ENCODE data around the gene TMEM39B. TPM values are rescaled to one million over a fixed set of nuclear protein-coding genes. Genes with fewer than 3 reads are reported as not detected.

TMEM39B gene
- total RNA-seq, 1 experiment from 2014 or later = 22.8 TPM

- no peaks in the 10 kb centered on the region for H3K9me2 ChIP-seq (ENCODE audit: insufficient read depth)
- BruUV-seq (replicated peaks) = no TSS peak
- no peak overlapping the region for H3K4me3 ChIP-seq (replicated peaks in 1 of 2; ENCODE audit: low read depth in 1 of 2, low read length in 2 of 2)
- H4K20me1 ChIP-seq (ENCODE audit: insufficient read depth) = no peaks in the 10 kb centered on the region
- no peak overlapping the region for H3K9ac ChIP-seq (ENCODE audit: low read length)
- POLR2A ChIA-PET = interaction anchor here (0.9 to 1.0 kb wide), 2 partner anchors 10 to 18 kb away, joined by 3 read pairs; no protein-coding TSS in a partner anchor
- no peaks in the 10 kb centered on the region for H3K9me3 ChIP-seq (ENCODE audit: control insufficient read depth in 1 of 2, insufficient read depth in 1 of 2, low read depth in 1 of 2, low read length in 2 of 2)
- H3K36me3 ChIP-seq (ENCODE audit: control insufficient read depth in 1 of 2, insufficient read depth in 2 of 2, low read length in 2 of 2) = no peaks in the 10 kb centered on the region
- peaks cover 15 to 55% of the 10 kb centered on the region in 2 experiments for H3K4me1 ChIP-seq (ENCODE audit: control insufficient read depth in 1 of 2, insufficient read depth in 2 of 2, low read length in 2 of 2)
- no peaks in the 10 kb centered on the region for H3K27me3 ChIP-seq (ENCODE audit: insufficient read depth, low read length)
- no peak overlapping the region for H3K4me2 ChIP-seq (ENCODE audit: low read length)
- H3K79me2 ChIP-seq (ENCODE audit: insufficient read depth, low read length) = peaks cover 93% of the 10 kb centered on the region
- no peak overlapping the region for H2AFZ ChIP-seq (ENCODE audit: low read depth, low read length, poor library complexity, severe bottlenecking)
- TF ChIP-seq JUND (IDR thresholded peaks at IDR 0.05) (no peak), CTCF (IDR thresholded peaks at IDR 0.05 in 2 of 3, conservative IDR thresholded peaks at IDR 0.05 in 1 of 3; ENCODE audit: borderline replicate concordance in 1 of 3, insufficient read depth in 1 of 3, low read depth in 2 of 3, low read length in 2 of 3) (peak in 2 of 3 experiments; percentile 30; a peak in 3 of 6 replicates), ATF3 (IDR thresholded peaks at IDR 0.05) (no peak)
- ATAC-seq (no peak), DNase-seq (ENCODE audit: low read depth, low spot score) (no peak)
- RAD21 ChIA-PET (ENCODE audit: low non-redundant PET in 1 of 2, low total read pairs in 2 of 2, uncharacterized antibody in 2 of 2, unreplicated experiment in 2 of 2) = no interaction called here
- intact Hi-C loops (cut with micrococcal nuclease) = no loop called here
- H3K27ac ChIP-seq (ENCODE audit: low read depth, low read length) = no peak overlapping the region
- CTCF ChIA-PET = interaction anchor here (0.8 to 2.5 kb wide), 7 partner anchors 11 to 20 kb away, joined by 3 to 6 read pairs (median 4); partner anchors contain the start of gene KPNA6
These were observed 54.9 kb downstream of the TMEM39B start for GRCh38 chr1:32127409-32128198.

- ChIA-PET CTCF (interaction anchor here (1.0 to 2.5 kb wide), 6 partner anchors 10 to 20 kb away, joined by 3 to 6 read pairs (median 4); partner anchors contain the start of gene KPNA6), RAD21 (ENCODE audit: low non-redundant PET in 1 of 2, low total read pairs in 2 of 2, uncharacterized antibody in 2 of 2, unreplicated experiment in 2 of 2) (no interaction called here), POLR2A (interaction anchor here (0.9 to 1.0 kb wide), 2 partner anchors 10 to 19 kb away, joined by 3 read pairs; no protein-coding TSS in a partner anchor)
- no peak overlapping the region for H3K4me2 ChIP-seq (ENCODE audit: low read length)
- H3K4me1 ChIP-seq (ENCODE audit: control insufficient read depth in 1 of 2, insufficient read depth in 2 of 2, low read length in 2 of 2) = peaks cover 19 to 55% of the 10 kb centered on the region in 2 experiments
- no peaks in the 10 kb centered on the region for H3K9me2 ChIP-seq (ENCODE audit: insufficient read depth)
- BruUV-seq (replicated peaks) = no TSS peak
- peaks cover 85% of the 10 kb centered on the region for H3K79me2 ChIP-seq (ENCODE audit: insufficient read depth, low read length)
- H3K27ac ChIP-seq (ENCODE audit: low read depth, low read length) = no peak overlapping the region
- intact Hi-C loops (cut with micrococcal nuclease) = no loop called here
- no peaks in the 10 kb centered on the region for H3K36me3 ChIP-seq (ENCODE audit: control insufficient read depth in 1 of 2, insufficient read depth in 2 of 2, low read length in 2 of 2)
- H3K9me3 ChIP-seq (ENCODE audit: control insufficient read depth in 1 of 2, insufficient read depth in 1 of 2, low read depth in 1 of 2, low read length in 2 of 2) = no peaks in the 10 kb centered on the region
- no peaks in the 10 kb centered on the region for H3K27me3 ChIP-seq (ENCODE audit: insufficient read depth, low read length)
- DNase-seq (ENCODE audit: low read depth, low spot score) (no peak), ATAC-seq (no peak)
- H2AFZ ChIP-seq (ENCODE audit: low read depth, low read length, poor library complexity, severe bottlenecking) = no peak overlapping the region
- H3K4me3 ChIP-seq (replicated peaks in 1 of 2; ENCODE audit: low read depth in 1 of 2, low read length in 2 of 2) = no peak overlapping the region
- H3K9ac ChIP-seq (ENCODE audit: low read length) = no peak overlapping the region
- H4K20me1 ChIP-seq (ENCODE audit: insufficient read depth) = no peaks in the 10 kb centered on the region; the same call in 1 of the 2 replicates
- TF ChIP-seq REST (IDR thresholded peaks at IDR 0.05; ENCODE audit: low read depth) = no peak
- no peak for TF ChIP-seq CEBPB (IDR thresholded peaks at IDR 0.05; ENCODE audit: low read depth)
- TF ChIP-seq SP1 (IDR thresholded peaks at IDR 0.05; ENCODE audit: low read depth) = no peak
- TF ChIP-seq ATF3 (IDR thresholded peaks at IDR 0.05) = no peak
- no peak for TF ChIP-seq CTCF (IDR thresholded peaks at IDR 0.05 in 2 of 3, conservative IDR thresholded peaks at IDR 0.05 in 1 of 3; ENCODE audit: borderline replicate concordance in 1 of 3, insufficient read depth in 1 of 3, low read depth in 2 of 3, low read length in 2 of 3)
- no peak for TF ChIP-seq POLR2AphosphoS5 (IDR thresholded peaks at IDR 0.05; ENCODE audit: low read depth, low read length)
These were observed 55.7 kb downstream of the TMEM39B start for GRCh38 chr1:32128479-32128878.

Measured in HCT116 (cell line).